Measurements from ENCODE around the gene SERBP1.
"Not testable (repeated sequence)": the region's sequence is repeated elsewhere in the genome, so short reads cannot be mapped to it uniquely, and the experiment has no call there.

Gene SERBP1

GRCh38 chr1:67430358-67431155 is at the start of gene SERBP1:
Gene SERBP1 (minus strand): TSS chr1:67430402. CDS start chr1:67430300, 102 bp downstream.
- peak; percentile 85 to 93 for DNase-seq (ENCODE audit: extremely low read depth in 1 of 2, low read depth in 1 of 2)

GRCh38 chr1:67479146-67479891 is 49.1 kb upstream of the SERBP1 start:
- DNase-seq (ENCODE audit: extremely low read depth in 1 of 2, low read depth in 1 of 2): no peak

GRCh38 chr1:67476906-67477305 is 46.7 kb upstream of the SERBP1 start:
- no peak for DNase-seq (ENCODE audit: extremely low read depth in 1 of 2, low read depth in 1 of 2)

- no peak for DNase-seq (ENCODE audit: extremely low read depth in 1 of 2, low read depth in 1 of 2)
These were observed 45.8 kb upstream of the SERBP1 start for GRCh38 chr1:67476006-67476482.

- DNase-seq (ENCODE audit: extremely low read depth in 1 of 2, low read depth in 1 of 2): no peak
These were observed 41.9 kb upstream of the SERBP1 start for GRCh38 chr1:67472056-67472455.

- no peak for DNase-seq (ENCODE audit: extremely low read depth in 1 of 2, low read depth in 1 of 2)
These were observed 39.2 kb upstream of the SERBP1 start for GRCh38 chr1:67469431-67469830.

- no peak for DNase-seq (ENCODE audit: extremely low read depth in 1 of 2, low read depth in 1 of 2)
These were observed 38.0 kb upstream of the SERBP1 start for GRCh38 chr1:67468066-67468718.

GRCh38 chr1:67465375-67465774 is 35.2 kb upstream of the SERBP1 start:
- DNase-seq (ENCODE audit: extremely low read depth in 1 of 2, low read depth in 1 of 2): no peak

- no peak for DNase-seq (ENCODE audit: extremely low read depth in 1 of 2, low read depth in 1 of 2)
These were observed 34.5 kb upstream of the SERBP1 start for GRCh38 chr1:67464746-67465145.

GRCh38 chr1:67464058-67464457 is 33.9 kb upstream of the SERBP1 start:
- no peak for DNase-seq (ENCODE audit: extremely low read depth in 1 of 2, low read depth in 1 of 2)

- no peak for DNase-seq (ENCODE audit: extremely low read depth in 1 of 2, low read depth in 1 of 2)
These were observed 33.2 kb upstream of the SERBP1 start for GRCh38 chr1:67463298-67463955.

GRCh38 chr1:67460676-67461500 is 30.7 kb upstream of the SERBP1 start:
- DNase-seq (ENCODE audit: extremely low read depth in 1 of 2, low read depth in 1 of 2): no peak

- no peak for DNase-seq (ENCODE audit: extremely low read depth in 1 of 2, low read depth in 1 of 2)
These were observed 28.9 kb upstream of the SERBP1 start for GRCh38 chr1:67459068-67459467.

GRCh38 chr1:67458663-67459062 is 28.5 kb upstream of the SERBP1 start:
- DNase-seq (ENCODE audit: extremely low read depth in 1 of 2, low read depth in 1 of 2): no peak

GRCh38 chr1:67457247-67457646 is 27.0 kb upstream of the SERBP1 start:
- no peak for DNase-seq (ENCODE audit: extremely low read depth in 1 of 2, low read depth in 1 of 2)

GRCh38 chr1:67451815-67452214 is 21.6 kb upstream of the SERBP1 start:
- DNase-seq (ENCODE audit: extremely low read depth in 1 of 2, low read depth in 1 of 2): no peak

GRCh38 chr1:67451356-67451755 is 21.2 kb upstream of the SERBP1 start:
- DNase-seq (ENCODE audit: extremely low read depth in 1 of 2, low read depth in 1 of 2): no peak

GRCh38 chr1:67446893-67447292 is 16.7 kb upstream of the SERBP1 start:
- DNase-seq (ENCODE audit: extremely low read depth in 1 of 2, low read depth in 1 of 2): no peak

GRCh38 chr1:67446014-67446413 is 15.8 kb upstream of the SERBP1 start:
- DNase-seq (ENCODE audit: extremely low read depth in 1 of 2, low read depth in 1 of 2): not testable (repeated sequence)

- DNase-seq (ENCODE audit: extremely low read depth in 1 of 2, low read depth in 1 of 2): no peak
These were observed 11.6 kb upstream of the SERBP1 start for GRCh38 chr1:67441739-67442281.

Data from activated CD8-positive, alpha-beta memory T cell treated with anti-CD3 and anti-CD28 coated beads for 1 hour (primary cell).